GM12874 (cell line): ENCODE measurements around the gene IFNA13.

Experiments used
- CTCF ChIP-seq: IDR thresholded peaks from 2 replicates; pipeline ENCODE4 v1.5.1; 2011; ENCODE audit warnings: low read depth, mild to moderate bottlenecking, control low read depth, low read length, moderate library complexity; ENCODE audit not compliant: insufficient read depth

IFNA13 gene

GRCh38 chr9:21336457-21336856 lies 31.4 kb downstream of the IFNA13 start:
- no peak for TF ChIP-seq CTCF

- no peak for TF ChIP-seq CTCF
These were observed 32.9 kb downstream of the IFNA13 start, which contains the start of gene KLHL9 for GRCh38 chr9:21334701-21335632. TSS of gene KLHL9 (minus strand) at chr9:21335404. CDS start at chr9:21334859, 545 bp downstream.

- TF ChIP-seq CTCF: no peak
These were observed 34.6 kb downstream of the IFNA13 start for GRCh38 chr9:21333226-21333625.

GRCh38 chr9:21331676-21332402 lies 36.0 kb downstream of the IFNA13 start:
- no peak for TF ChIP-seq CTCF

- TF ChIP-seq CTCF: 0 out of 2 replicates have a peak, but pooled peaks have one; percentile 34
These were observed 41.2 kb downstream of the IFNA13 start for GRCh38 chr9:21326526-21327139.

DNA sequence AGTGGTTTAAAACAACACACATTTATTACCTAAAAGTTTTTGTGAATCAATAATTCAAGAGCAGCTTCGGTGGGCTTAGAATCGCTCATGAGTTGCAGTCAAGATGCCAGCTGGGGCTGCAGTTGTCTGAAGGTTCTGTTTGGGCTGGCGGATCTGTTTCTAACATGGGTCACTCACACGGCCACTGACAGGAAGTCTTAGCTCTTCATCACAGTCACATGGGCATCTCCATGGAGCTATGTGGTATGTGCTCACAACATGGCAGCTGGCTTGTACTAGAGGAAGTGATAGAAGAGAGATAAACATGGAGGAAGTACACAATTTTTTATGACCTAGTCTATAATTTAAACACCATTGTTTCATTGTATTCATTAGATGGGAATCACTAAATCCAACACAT lies 43.8 kb downstream of the IFNA13 start:
- no peak for TF ChIP-seq CTCF

DNA sequence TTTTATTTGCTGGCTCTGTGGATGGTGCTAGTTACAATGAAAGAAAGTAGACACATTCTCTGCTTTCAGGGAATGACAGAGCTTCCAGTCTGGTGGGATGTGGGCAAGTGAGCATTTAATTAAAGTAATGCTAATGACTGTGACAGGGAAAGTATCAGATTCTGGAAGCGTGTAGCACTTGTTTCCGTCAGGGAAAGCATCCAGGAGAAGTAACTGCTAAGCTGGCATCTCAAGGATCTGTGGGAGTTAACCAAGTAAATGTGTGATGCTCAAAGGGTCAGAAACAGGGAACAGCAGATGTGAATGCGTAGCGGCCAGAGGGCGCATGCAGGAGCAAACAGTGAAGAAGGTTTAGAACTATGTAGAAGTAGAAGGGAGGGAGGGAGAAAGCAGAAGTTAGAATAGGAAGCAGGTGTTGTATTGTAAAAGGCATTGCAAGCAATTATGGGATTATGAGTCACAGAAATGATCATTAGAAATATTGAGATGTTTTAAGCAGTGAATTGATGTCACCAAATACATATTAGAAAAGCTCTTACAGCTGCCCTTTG lies 44.9 kb downstream of the IFNA13 start:
- no peak for TF ChIP-seq CTCF
